Gastrocnemius medialis (tissue), 4 donors: ENCODE data around the gene SNX32.

Source experiments
- POLR2A ChIP-seq, 2 donors: fragments of 450-650 bp; IDR thresholded peaks; one replicate each; pipeline ENCODE4 v1.6.1; 2017; ENCODE audit warnings: antibody characterized with exemption in 2 of 2, mild to moderate bottlenecking in 2 of 2, moderate library complexity in 2 of 2
- TF ChIP-seq, protein P1 (sequence below), 5 experiments: fragments of 450-650 bp in 3 of 5; fragments of 200-600 bp in 2 of 5; sonication (generic) in 2 of 5; IDR thresholded peaks in 4 of 5; conservative IDR thresholded peaks in 1 of 5; 1 replicate in 4 of 5; 2 replicates in 1 of 5; pipeline ENCODE4 v1.5.1; 2016 to 2019; ENCODE audit warnings: antibody characterized with exemption in 5 of 5, mild to moderate bottlenecking in 3 of 5, moderate library complexity in 3 of 5

DNA sequence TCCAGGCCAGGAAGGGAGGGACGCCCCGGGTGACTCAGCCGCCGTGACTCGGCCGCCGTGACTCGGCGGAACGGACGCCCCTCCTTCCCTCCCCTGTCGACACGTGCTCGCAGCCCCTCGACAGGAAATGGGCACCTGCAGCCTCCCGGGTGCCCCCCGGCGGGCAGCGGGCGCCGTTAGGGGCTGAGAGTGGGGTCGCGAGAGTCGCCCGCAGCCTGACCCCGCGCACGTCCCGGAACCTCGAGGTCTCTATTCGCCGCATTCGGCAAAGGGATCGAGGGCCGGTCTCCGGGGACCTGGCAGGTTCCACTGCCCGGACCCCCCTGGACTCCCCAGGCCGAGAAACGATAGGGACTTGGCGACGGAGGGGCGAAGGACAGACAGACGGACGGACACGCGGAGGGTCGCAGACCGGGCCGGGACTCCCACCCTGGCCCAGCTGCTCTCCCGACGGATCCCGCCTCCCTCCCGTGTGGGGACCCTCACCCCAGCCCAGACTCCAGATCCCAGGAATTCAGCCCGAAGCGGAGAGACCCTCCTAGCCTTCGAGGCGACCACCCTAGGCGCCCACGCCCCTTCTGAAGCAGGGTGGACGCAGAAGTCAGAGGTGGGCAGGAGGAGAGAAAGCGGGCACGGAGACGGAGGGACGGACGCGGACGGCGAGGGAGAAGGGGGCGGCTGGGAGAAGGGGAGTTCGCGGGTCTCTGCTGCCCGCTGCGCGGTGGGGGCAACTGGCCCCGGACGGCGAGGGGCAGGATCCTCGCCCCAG, 65.8 kb downstream of the SNX32 start:
- TF ChIP-seq, protein P1, sequence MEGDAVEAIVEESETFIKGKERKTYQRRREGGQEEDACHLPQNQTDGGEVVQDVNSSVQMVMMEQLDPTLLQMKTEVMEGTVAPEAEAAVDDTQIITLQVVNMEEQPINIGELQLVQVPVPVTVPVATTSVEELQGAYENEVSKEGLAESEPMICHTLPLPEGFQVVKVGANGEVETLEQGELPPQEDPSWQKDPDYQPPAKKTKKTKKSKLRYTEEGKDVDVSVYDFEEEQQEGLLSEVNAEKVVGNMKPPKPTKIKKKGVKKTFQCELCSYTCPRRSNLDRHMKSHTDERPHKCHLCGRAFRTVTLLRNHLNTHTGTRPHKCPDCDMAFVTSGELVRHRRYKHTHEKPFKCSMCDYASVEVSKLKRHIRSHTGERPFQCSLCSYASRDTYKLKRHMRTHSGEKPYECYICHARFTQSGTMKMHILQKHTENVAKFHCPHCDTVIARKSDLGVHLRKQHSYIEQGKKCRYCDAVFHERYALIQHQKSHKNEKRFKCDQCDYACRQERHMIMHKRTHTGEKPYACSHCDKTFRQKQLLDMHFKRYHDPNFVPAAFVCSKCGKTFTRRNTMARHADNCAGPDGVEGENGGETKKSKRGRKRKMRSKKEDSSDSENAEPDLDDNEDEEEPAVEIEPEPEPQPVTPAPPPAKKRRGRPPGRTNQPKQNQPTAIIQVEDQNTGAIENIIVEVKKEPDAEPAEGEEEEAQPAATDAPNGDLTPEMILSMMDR (IDR thresholded peaks at IDR 0.05 in 4 of 5, conservative IDR thresholded peaks at IDR 0.05 in 1 of 5) = no peak
- peak in 1 of 2 donors; percentile 30 for TF ChIP-seq POLR2A (IDR thresholded peaks at IDR 0.05)
